ENCODE data around the gene USP10. TPM values are rescaled to one million over a fixed set of nuclear protein-coding genes. Genes with fewer than 3 reads are reported as not detected.

Gene USP10
- total RNA-seq, 1 donor from 2014 or later = 128 TPM

DNA sequence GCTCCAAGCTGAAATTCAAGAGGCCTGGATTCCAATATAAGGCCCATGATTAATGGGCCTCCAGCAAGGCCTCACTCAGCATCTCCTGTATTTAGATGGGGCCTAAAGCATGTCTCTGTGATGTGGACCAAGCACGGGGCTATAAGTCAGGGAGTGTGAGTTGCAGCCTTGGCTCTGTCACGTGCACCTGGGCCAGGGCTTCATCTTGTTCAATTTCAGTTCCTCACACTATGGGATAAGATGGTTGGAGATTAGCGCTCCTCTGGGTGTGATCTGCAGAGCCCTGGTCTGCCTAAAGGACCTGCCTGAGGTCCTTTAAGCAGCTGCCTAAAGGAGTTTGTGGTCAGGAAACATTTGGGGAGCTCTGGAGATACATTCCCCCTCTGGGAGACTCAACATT lies 26.2 kb upstream of the USP10 start:
- peaks cover 4% of the 10 kb centered on the region for H3K27me3 Mint-ChIP-seq (ENCODE audit: low read depth)
- H3K36me3 Mint-ChIP-seq = no peaks in the 10 kb centered on the region
- no peak for DNase-seq (ENCODE audit: low spot score in 2 of 2, unreplicated experiment in 2 of 2)
- H3K9me3 Mint-ChIP-seq = no peaks in the 10 kb centered on the region
- TF ChIP-seq, protein P1, sequence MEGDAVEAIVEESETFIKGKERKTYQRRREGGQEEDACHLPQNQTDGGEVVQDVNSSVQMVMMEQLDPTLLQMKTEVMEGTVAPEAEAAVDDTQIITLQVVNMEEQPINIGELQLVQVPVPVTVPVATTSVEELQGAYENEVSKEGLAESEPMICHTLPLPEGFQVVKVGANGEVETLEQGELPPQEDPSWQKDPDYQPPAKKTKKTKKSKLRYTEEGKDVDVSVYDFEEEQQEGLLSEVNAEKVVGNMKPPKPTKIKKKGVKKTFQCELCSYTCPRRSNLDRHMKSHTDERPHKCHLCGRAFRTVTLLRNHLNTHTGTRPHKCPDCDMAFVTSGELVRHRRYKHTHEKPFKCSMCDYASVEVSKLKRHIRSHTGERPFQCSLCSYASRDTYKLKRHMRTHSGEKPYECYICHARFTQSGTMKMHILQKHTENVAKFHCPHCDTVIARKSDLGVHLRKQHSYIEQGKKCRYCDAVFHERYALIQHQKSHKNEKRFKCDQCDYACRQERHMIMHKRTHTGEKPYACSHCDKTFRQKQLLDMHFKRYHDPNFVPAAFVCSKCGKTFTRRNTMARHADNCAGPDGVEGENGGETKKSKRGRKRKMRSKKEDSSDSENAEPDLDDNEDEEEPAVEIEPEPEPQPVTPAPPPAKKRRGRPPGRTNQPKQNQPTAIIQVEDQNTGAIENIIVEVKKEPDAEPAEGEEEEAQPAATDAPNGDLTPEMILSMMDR (IDR thresholded peaks at IDR 0.05; ENCODE audit: unreplicated experiment) = no peak
- no peak overlapping the region for H3K4me3 Mint-ChIP-seq
- no peaks in the 10 kb centered on the region for H3K4me1 Mint-ChIP-seq
- H3K27ac Mint-ChIP-seq = no peak overlapping the region

DNA sequence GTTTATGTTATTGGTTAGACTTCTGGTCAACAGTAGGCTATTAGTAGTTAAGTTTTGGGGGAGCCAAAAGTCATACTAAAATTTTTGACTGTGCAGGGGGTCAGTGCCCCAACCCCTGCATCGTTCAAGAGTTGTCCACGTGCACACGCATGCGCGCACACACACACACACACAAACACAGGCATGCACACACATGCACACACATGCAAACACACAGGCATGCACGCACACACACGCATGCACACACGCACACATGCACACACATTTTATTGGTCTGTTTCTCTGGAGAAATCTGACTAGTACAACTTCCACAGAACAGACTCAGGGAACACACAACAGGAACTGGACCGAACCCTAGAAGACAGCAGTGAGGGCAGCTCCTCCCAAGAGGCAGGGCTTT lies 24.4 kb upstream of the USP10 start:
- TF ChIP-seq, protein P1 (IDR thresholded peaks at IDR 0.05; ENCODE audit: unreplicated experiment) = no peak
- DNase-seq (ENCODE audit: low spot score in 2 of 2, unreplicated experiment in 2 of 2) = no peak
- no peaks in the 10 kb centered on the region for H3K9me3 Mint-ChIP-seq
- H3K27me3 Mint-ChIP-seq (ENCODE audit: low read depth) = peaks cover 4% of the 10 kb centered on the region
- H3K4me1 Mint-ChIP-seq = no peaks in the 10 kb centered on the region
- H3K4me3 Mint-ChIP-seq = no peak overlapping the region
- H3K36me3 Mint-ChIP-seq = no peaks in the 10 kb centered on the region
- H3K27ac Mint-ChIP-seq = no peak overlapping the region

DNA sequence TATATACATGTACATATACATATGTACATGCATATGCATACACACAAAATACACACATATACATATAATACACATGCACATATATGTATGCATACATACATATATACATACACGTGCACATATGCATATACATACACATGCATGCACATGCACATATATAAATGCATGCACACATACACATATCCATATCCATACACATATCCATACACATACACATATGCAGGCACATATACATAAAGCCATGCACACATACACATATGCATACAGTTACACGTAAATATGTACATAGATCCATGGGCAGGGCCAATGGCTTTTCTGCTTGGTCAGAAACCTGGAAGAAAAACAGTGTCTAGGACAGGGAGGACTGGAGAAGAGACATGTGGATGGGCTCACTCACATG lies 23.9 kb upstream of the USP10 start:
- H3K4me3 Mint-ChIP-seq = no peak overlapping the region
- H3K36me3 Mint-ChIP-seq = no peaks in the 10 kb centered on the region
- H3K27ac Mint-ChIP-seq = no peak overlapping the region
- DNase-seq (ENCODE audit: low spot score in 2 of 2, unreplicated experiment in 2 of 2) = no peak
- no peaks in the 10 kb centered on the region for H3K9me3 Mint-ChIP-seq
- TF ChIP-seq, protein P1 (IDR thresholded peaks at IDR 0.05; ENCODE audit: unreplicated experiment) = no peak
- no peaks in the 10 kb centered on the region for H3K4me1 Mint-ChIP-seq
- H3K27me3 Mint-ChIP-seq (ENCODE audit: low read depth) = peaks cover 4% of the 10 kb centered on the region

DNA sequence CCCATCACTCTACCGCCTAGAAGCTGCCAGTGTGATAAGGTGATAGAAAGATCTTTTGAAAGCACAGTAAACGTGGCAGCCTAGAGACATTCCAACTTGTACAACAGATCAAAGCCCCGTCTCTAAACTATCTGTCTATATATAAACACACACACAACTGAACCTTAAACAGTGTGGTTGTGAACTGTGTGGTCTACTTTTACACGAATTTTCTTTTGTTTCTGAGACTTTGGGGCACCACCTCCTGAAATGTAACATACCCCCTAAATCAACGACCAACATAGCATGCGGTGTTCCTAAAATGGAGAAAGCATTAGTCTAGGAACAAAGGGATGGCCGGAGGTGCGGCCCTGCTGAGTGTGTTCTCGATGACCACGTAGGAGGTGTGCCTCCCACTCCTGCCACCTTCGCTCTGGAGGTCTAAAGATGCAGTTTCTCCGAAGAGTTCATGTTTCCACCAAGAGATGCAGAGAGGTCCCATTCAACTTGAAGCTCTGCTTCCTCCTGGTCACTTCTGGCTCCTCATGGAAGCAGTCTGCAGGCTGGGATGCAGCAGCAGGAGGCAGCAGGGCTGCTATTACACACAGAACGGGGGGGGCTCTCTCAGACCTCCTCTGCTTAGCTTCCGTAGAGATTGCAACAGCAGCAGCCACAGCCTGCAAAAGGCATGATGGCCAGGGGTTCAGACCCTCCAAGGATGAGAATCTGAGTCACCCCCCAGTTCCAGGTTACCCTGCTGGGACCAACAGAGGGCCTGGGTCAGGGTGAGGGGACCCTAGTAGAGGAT lies 22.6 kb upstream of the USP10 start:
- H3K4me1 Mint-ChIP-seq = no peaks in the 10 kb centered on the region
- DNase-seq (ENCODE audit: low spot score in 2 of 2, unreplicated experiment in 2 of 2) = no peak
- TF ChIP-seq, protein P1 (IDR thresholded peaks at IDR 0.05; ENCODE audit: unreplicated experiment) = no peak
- no peaks in the 10 kb centered on the region for H3K36me3 Mint-ChIP-seq
- no peak overlapping the region for H3K27ac Mint-ChIP-seq
- no peak overlapping the region for H3K4me3 Mint-ChIP-seq
- peaks cover 4% of the 10 kb centered on the region for H3K27me3 Mint-ChIP-seq (ENCODE audit: low read depth)
- no peaks in the 10 kb centered on the region for H3K9me3 Mint-ChIP-seq

DNA sequence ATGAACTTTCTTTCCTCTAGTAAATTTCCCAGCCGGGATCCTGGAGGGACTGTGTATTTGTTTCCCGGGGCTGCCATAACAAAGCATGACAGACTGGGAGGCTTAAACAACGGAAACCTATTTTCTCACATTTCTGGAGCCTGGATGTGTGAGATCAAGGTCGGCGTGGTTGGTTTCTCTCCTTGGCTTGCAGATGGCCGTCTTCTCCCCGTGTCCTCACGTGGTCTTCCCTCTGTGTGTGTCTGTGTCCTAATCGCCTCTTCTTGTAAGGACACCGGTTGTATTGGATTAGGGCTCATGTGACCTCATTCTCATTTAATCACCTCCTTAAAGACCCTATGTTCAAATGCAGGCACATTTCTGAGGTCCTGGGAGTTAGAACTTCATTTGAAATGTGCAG lies 22.0 kb upstream of the USP10 start:
- H3K9me3 Mint-ChIP-seq = no peaks in the 10 kb centered on the region
- no peak overlapping the region for H3K27ac Mint-ChIP-seq
- no peak for DNase-seq (ENCODE audit: low spot score in 2 of 2, unreplicated experiment in 2 of 2)
- no peaks in the 10 kb centered on the region for H3K4me1 Mint-ChIP-seq
- H3K27me3 Mint-ChIP-seq (ENCODE audit: low read depth) = peaks cover 4% of the 10 kb centered on the region
- TF ChIP-seq, protein P1 (IDR thresholded peaks at IDR 0.05; ENCODE audit: unreplicated experiment) = no peak
- H3K4me3 Mint-ChIP-seq = no peak overlapping the region
- no peaks in the 10 kb centered on the region for H3K36me3 Mint-ChIP-seq

All from mesothelial cell of epicardium (in vitro differentiated cells).